NCI-H1105 (cell line): Measurements from ENCODE around the gene UBE3D.
"Not testable (repeated sequence)": the region's sequence is repeated elsewhere in the genome, so short reads cannot be mapped to it uniquely, and the experiment has no call there.

Experiments
- DNase-seq: peaks from one replicate; lab custom pipeline; 2025; lab: John Stamatoyannopoulos, UW

UBE3D gene

GRCh38 chr6:82976179-82976578 is 89.5 kb downstream of the UBE3D start:
- no peak for DNase-seq

- no peak for DNase-seq
Measured at GRCh38 chr6:82971877-82972460, 93.7 kb downstream of the UBE3D start.

- DNase-seq: no peak
Measured at GRCh38 chr6:82970839-82971238, 94.8 kb downstream of the UBE3D start.

GRCh38 chr6:82968708-82969107 is 96.9 kb downstream of the UBE3D start:
- DNase-seq: no peak

- no peak for DNase-seq
Measured at GRCh38 chr6:82963191-82963925, 102.3 kb downstream of the UBE3D start.

- no peak for DNase-seq
Measured at GRCh38 chr6:82959385-82959941, 106.2 kb downstream of the UBE3D start.

- DNase-seq: no peak
Measured at GRCh38 chr6:82958551-82958950, 107.1 kb downstream of the UBE3D start.

- DNase-seq: no peak
Measured at GRCh38 chr6:82957868-82958245, 107.8 kb downstream of the UBE3D start.

GRCh38 chr6:82957171-82957867 is 108.3 kb downstream of the UBE3D start:
- DNase-seq: no peak

- no peak for DNase-seq
Measured at GRCh38 chr6:82955841-82956240, 109.8 kb downstream of the UBE3D start.

GRCh38 chr6:82954937-82955577 is 110.6 kb downstream of the UBE3D start:
- DNase-seq: no peak

GRCh38 chr6:82954356-82954755 is 111.3 kb downstream of the UBE3D start:
- no peak for DNase-seq

GRCh38 chr6:82953871-82954270 is 111.8 kb downstream of the UBE3D start:
- no peak for DNase-seq

- no peak for DNase-seq
Measured at GRCh38 chr6:82951935-82952334, 113.7 kb downstream of the UBE3D start.

- no peak for DNase-seq
Measured at GRCh38 chr6:82951389-82951788, 114.3 kb downstream of the UBE3D start.

- not testable (repeated sequence) for DNase-seq
Measured at GRCh38 chr6:82930915-82931314, 134.7 kb downstream of the UBE3D start.

- DNase-seq: no peak
Measured at GRCh38 chr6:82924799-82925535, 140.7 kb downstream of the UBE3D start.

GRCh38 chr6:82921258-82921657 is 144.4 kb downstream of the UBE3D start:
- DNase-seq: no peak

GRCh38 chr6:82917346-82918064 is 148.1 kb downstream of the UBE3D start:
- no peak for DNase-seq

- no peak for DNase-seq
Measured at GRCh38 chr6:82915666-82916065, 150.0 kb downstream of the UBE3D start.

GRCh38 chr6:82914511-82914910 is 151.1 kb downstream of the UBE3D start:
- DNase-seq: no peak
